H1 (cell line): ENCODE results near the gene ZACN. TPM values are rescaled to one million over a fixed set of nuclear protein-coding genes. Genes with fewer than 3 reads are reported as not detected.

Experiments
- CTCF ChIA-PET: fragments of 300-600 bp; sonication (Branson Sonifier 250); formaldehyde crosslinking; loops from one replicate; lab custom pipeline; 2021; ENCODE audit not compliant: partially characterized antibody; lab: Charles Lee
- POLR2A ChIA-PET: fragments of 300-600 bp; sonication (Branson Sonifier 250); formaldehyde crosslinking; loops from one replicate; lab custom pipeline; 2021; ENCODE audit warnings: inconsistent platforms; ENCODE audit not compliant: partially characterized antibody; lab: Charles Lee
- DNase-seq, 2 experiments: peaks; one replicate each; pipeline versions ENCODE4 v3.0.0 to v3.0.0-alpha.2; 2010 to 2022; ENCODE audit warnings: low spot score in 2 of 2, low read depth in 1 of 2, mixed read lengths in 1 of 2
- FAIRE-seq: peaks from 2 replicates; lab custom pipeline; 2011; peaks lifted over from hg19 to GRCh38; lab: Jason Lieb, UNC
- H2AFZ ChIP-seq: 2 replicates; pipeline ENCODE4 v1.8.1; 2012; ENCODE audit warnings: low read length, inconsistent platforms
- H2AK5ac ChIP-seq: 2 replicates; pipeline ENCODE4 v1.6.1; 2013; ENCODE audit warnings: low read depth, low read length
- H2BK120ac ChIP-seq: replicated peaks from 2 replicates; pipeline ENCODE3; 2013; ENCODE audit warnings: low read depth, low read length, inconsistent platforms
- H2BK12ac ChIP-seq: 2 replicates; pipeline ENCODE4 v1.6.1; 2013; ENCODE audit warnings: low read depth, low read length
- H2BK15ac ChIP-seq: 2 replicates; pipeline ENCODE4 v1.6.1; 2013; ENCODE audit warnings: low read length
- H2BK20ac ChIP-seq: 2 replicates; pipeline ENCODE4 v1.6.1; 2013; ENCODE audit warnings: low read length
- H2BK5ac ChIP-seq: 2 replicates; pipeline ENCODE4 v1.6.1; 2013; ENCODE audit warnings: low read depth, low read length
- H3K14ac ChIP-seq: 2 replicates; pipeline ENCODE4 v1.6.1; 2013; ENCODE audit warnings: inconsistent platforms; ENCODE audit not compliant: insufficient read length
- H3K18ac ChIP-seq: 2 replicates; pipeline ENCODE4 v1.6.1; 2013; ENCODE audit warnings: low read length; ENCODE audit errors: extremely low read depth
- H3K23ac ChIP-seq: 2 replicates; pipeline ENCODE4 v1.6.1; 2013; ENCODE audit warnings: inconsistent platforms; ENCODE audit not compliant: insufficient read length
- H3K23me2 ChIP-seq: 2 replicates; pipeline ENCODE4 v1.6.1; 2013; ENCODE audit warnings: low read depth, low read length
- H3K27ac ChIP-seq: 2 replicates; pipeline ENCODE4 v1.6.1; 2011; ENCODE audit warnings: low read depth, low read length, inconsistent platforms
- H3K27me3 ChIP-seq, 4 experiments: replicated peaks in 1 of 4; 1 replicate in 1 of 4; 2 replicates in 3 of 4; pipeline versions ENCODE4 v1.6.1 to v1.8.1; 2011 to 2013; ENCODE audit warnings: low read length in 3 of 4, mild to moderate bottlenecking in 3 of 4, inconsistent platforms in 2 of 4, mixed read lengths in 2 of 4, moderate library complexity in 1 of 4; ENCODE audit not compliant: control insufficient read depth in 3 of 4, insufficient read depth in 3 of 4; ENCODE audit errors: extremely low read depth in 1 of 4
- H3K36me3 ChIP-seq, 4 experiments: 2 replicates each; pipeline versions ENCODE4 v1.6.1 to v1.8.1; 2011 to 2013; ENCODE audit warnings: mild to moderate bottlenecking in 4 of 4, low read length in 3 of 4, moderate library complexity in 2 of 4, control low read depth in 1 of 4, inconsistent platforms in 1 of 4; ENCODE audit not compliant: insufficient read depth in 4 of 4, control insufficient read depth in 2 of 4
- H3K4ac ChIP-seq: replicated peaks from 2 replicates; pipeline ENCODE3; 2013; ENCODE audit warnings: low read length, low read depth, mixed read lengths, inconsistent platforms; ENCODE audit not compliant: insufficient read length
- H3K4me1 ChIP-seq, 4 experiments: replicated peaks in 1 of 4; 1 replicate in 1 of 4; 2 replicates in 3 of 4; pipeline versions ENCODE4 v1.6.1 to v1.8.1; 2011 to 2013; ENCODE audit warnings: low read length in 3 of 4, inconsistent platforms in 2 of 4, mixed read lengths in 1 of 4; ENCODE audit not compliant: insufficient read depth in 4 of 4, control insufficient read depth in 3 of 4
- H3K4me2 ChIP-seq, 2 experiments: 2 replicates each; pipeline versions ENCODE4 v1.6.1 to v1.8.1; 2011 to 2013; ENCODE audit warnings: low read depth in 2 of 2, low read length in 2 of 2, control low read depth in 1 of 2, inconsistent platforms in 1 of 2, mild to moderate bottlenecking in 1 of 2; ENCODE audit not compliant: insufficient read depth in 1 of 2
- H3K4me3 ChIP-seq, 4 experiments: fragments of 200-600, 300-600 bp in 1 of 4; sonication (generic), shearing (Covaris generic), sonication (Bioruptor Twin) in 1 of 4; 2 replicates each; pipeline versions ENCODE4 v1.5.1 to v1.8.1; 2011 to 2016; ENCODE audit warnings: low read length in 4 of 4, low read depth in 3 of 4, control low read depth in 2 of 4, inconsistent platforms in 2 of 4, mild to moderate bottlenecking in 2 of 4, mixed read lengths in 1 of 4, moderate library complexity in 1 of 4; ENCODE audit not compliant: insufficient read depth in 2 of 4; ENCODE audit errors: extremely low read depth in 1 of 4
- H3K56ac ChIP-seq: replicated peaks from 2 replicates; pipeline ENCODE3; 2013; ENCODE audit warnings: low read depth, mild to moderate bottlenecking, mixed read lengths, low read length, inconsistent platforms; ENCODE audit not compliant: insufficient read length
- H3K79me1 ChIP-seq: 2 replicates; pipeline ENCODE4 v1.6.1; 2013; ENCODE audit warnings: low read depth, low read length, control low read depth
- H3K79me2 ChIP-seq, 2 experiments: 2 replicates each; pipeline versions ENCODE4 v1.6.1 to v1.8.1; 2012 to 2013; ENCODE audit warnings: low read length in 2 of 2, mild to moderate bottlenecking in 2 of 2, inconsistent platforms in 1 of 2; ENCODE audit not compliant: insufficient read depth in 2 of 2, control insufficient read depth in 1 of 2
- H3K9ac ChIP-seq, 4 experiments: replicated peaks in 1 of 4; 1 replicate in 1 of 4; 2 replicates in 3 of 4; pipeline versions ENCODE4 v1.6.1 to v1.8.1; 2011 to 2013; ENCODE audit warnings: low read depth in 3 of 4, low read length in 3 of 4, control low read depth in 2 of 4, mild to moderate bottlenecking in 2 of 4, moderate library complexity in 2 of 4, inconsistent platforms in 1 of 4; ENCODE audit errors: extremely low read depth in 1 of 4
- H3K9me3 ChIP-seq, 2 experiments: 2 replicates each; pipeline versions ENCODE4 v1.6.1 to v1.8.1; 2012 to 2013; ENCODE audit warnings: mild to moderate bottlenecking in 2 of 2, moderate library complexity in 2 of 2, control low read depth in 1 of 2, inconsistent platforms in 1 of 2, low read depth in 1 of 2, low read length in 1 of 2, mixed read lengths in 1 of 2; ENCODE audit not compliant: insufficient read depth in 2 of 2
- H4K20me1 ChIP-seq, 2 experiments: replicated peaks in 1 of 2; 2 replicates each; pipeline versions ENCODE3 to v1.8.1; 2011 to 2013; ENCODE audit warnings: inconsistent platforms in 2 of 2, low read length in 2 of 2, mild to moderate bottlenecking in 1 of 2; ENCODE audit not compliant: insufficient read depth in 2 of 2, control insufficient read depth in 1 of 2
- H4K5ac ChIP-seq: 2 replicates; pipeline ENCODE4 v1.6.1; 2013; ENCODE audit warnings: low read length, low read depth, mixed read lengths, inconsistent platforms; ENCODE audit not compliant: insufficient read length
- H4K8ac ChIP-seq: 2 replicates; pipeline ENCODE4 v1.8.0; 2013; ENCODE audit warnings: mild to moderate bottlenecking, moderate library complexity, low read length, inconsistent platforms; ENCODE audit not compliant: insufficient read depth; ENCODE audit errors: extremely low read depth
- H4K91ac ChIP-seq: replicated peaks from 2 replicates; pipeline ENCODE3; 2013; ENCODE audit warnings: low read length, mixed read lengths, inconsistent platforms; ENCODE audit not compliant: insufficient read length
- EP300 ChIP-seq, 2 experiments: IDR thresholded peaks; 1 replicate in 1 of 2; 2 replicates in 1 of 2; pipeline ENCODE4 v1.6.1; 2011 to 2012; ENCODE audit warnings: low read depth in 2 of 2, low read length in 2 of 2, mild to moderate bottlenecking in 2 of 2, borderline replicate concordance in 1 of 2, inconsistent platforms in 1 of 2, moderate library complexity in 1 of 2
- GTF2F1 ChIP-seq: IDR thresholded peaks from 2 replicates; pipeline ENCODE4 v1.6.1; 2012; ENCODE audit warnings: low read depth, low read length, improper control_type of control experiment, borderline replicate concordance
- HDAC6 ChIP-seq: IDR thresholded peaks from one replicate; pipeline ENCODE4 v1.7.1; 2012; ENCODE audit warnings: low read depth, mild to moderate bottlenecking, inconsistent platforms, low read length, moderate library complexity
- RAD21 ChIP-seq, 2 experiments: IDR thresholded peaks in 1 of 2; conservative IDR thresholded peaks in 1 of 2; 2 replicates each; pipeline ENCODE4 v1.6.1; 2011; ENCODE audit warnings: low read depth in 2 of 2, low read length in 2 of 2, improper control_type of control experiment in 1 of 2, inconsistent platforms in 1 of 2, mild to moderate bottlenecking in 1 of 2, moderate library complexity in 1 of 2
- WGBS, 2 experiments: shearing (Covaris generic) in 1 of 2; methylation state at CpG; one replicate each; pipeline versions ENCODE4 v1.1.6 to v1.1.7; 2013 to 2015; ENCODE audit warnings: low lambda C conversion rate in 2 of 2, mixed read lengths in 2 of 2, inconsistent platforms in 1 of 2, low coverage in 1 of 2, missing lambda C conversion rate in 1 of 2; ENCODE audit not compliant: insufficient replicate concordance in 2 of 2, insufficient coverage in 1 of 2, insufficient read length in 1 of 2; ENCODE audit errors: extremely low coverage in 1 of 2, missing lambda C conversion rate in 1 of 2; 5-methylcytosine and 5-hydroxymethylcytosine counted together
- polyA plus RNA-seq, 7 experiments: library from polyadenylated mRNA; depleted of rRNA in 3 of 7; stranded (reverse) in 5 of 7; unstranded in 2 of 7; fragments of >200 nt in 5 of 7; fragments of 200-250 nt in 2 of 7; gene quantifications; 1 replicate in 5 of 7; 2 replicates in 1 of 7; 4 replicates in 1 of 7; pipeline versions ENCODE4 v1.2.1 to v1.2.3, GENCODE V29; 2011 to 2013; ENCODE audit warnings: missing spikeins in 2 of 7, mixed read lengths in 2 of 7
- total RNA-seq: library from RNA; stranded (reverse); fragmentation: NEBNext Ultra II Directional; extraction: Animal tissue kit (Norgen Biotek cat#: 25700); gene quantifications from 2 replicates; pipeline ENCODE4 v1.2.1, GENCODE V29; 2021

The ZACN gene
- total and polyA plus RNA-seq, 2 of the 8 experiments (the other 6 are each of a cell fraction or from before 2014, with no cell fraction given), result 0.26 TPM; not detected in 1

- no peaks in the 10 kb centered on the region for H3K79me1 ChIP-seq
- FAIRE-seq, result no peak
- H4K20me1 ChIP-seq, result peaks cover 3 to 4% of the 10 kb centered on the region in 2 experiments
- H3K4me3 ChIP-seq, result no peak overlapping the region
- no peak overlapping the region for H3K4me2 ChIP-seq
- no peak overlapping the region for H3K27ac ChIP-seq
- ChIA-PET POLR2A (interaction anchor here (1.2 to 3.9 kb wide), 3 partner anchors 10 to 68 kb away, joined by 4 to 19 read pairs (median 8); partner anchors contain the start of gene SRP68), CTCF (interaction anchor here (0.5 to 7.6 kb wide), 3 partner anchors 11 to 288 kb away, joined by 3 to 36 read pairs (median 4); no protein-coding TSS in a partner anchor)
- no peak overlapping the region for H4K8ac ChIP-seq
- WGBS, 2 experiments, result 91% methylated on average over 20 of the region's 20 CpGs; no CpG with 5 or more reads in 1 of the 2 experiments
- H2BK15ac ChIP-seq, result no peak overlapping the region
- H3K56ac ChIP-seq, result no peak overlapping the region
- peaks cover 14 to 26% (median 22%) of the 10 kb centered on the region in 4 experiments for H3K27me3 ChIP-seq
- H4K91ac ChIP-seq, result no peak overlapping the region
- H3K23me2 ChIP-seq, result peaks cover 6% of the 10 kb centered on the region; the same call in 1 of the 2 replicates
- H2BK5ac ChIP-seq, result no peak overlapping the region
- no peak overlapping the region for H3K23ac ChIP-seq
- no peak overlapping the region for H3K4ac ChIP-seq
- no peak for DNase-seq
- no peak overlapping the region for H3K9ac ChIP-seq
- no peak overlapping the region for H3K18ac ChIP-seq
- no peak overlapping the region for H2BK120ac ChIP-seq
- H2AFZ ChIP-seq, result no peak overlapping the region
- H2BK12ac ChIP-seq, result no peak overlapping the region
- H3K9me3 ChIP-seq, result no peaks in the 10 kb centered on the region
- no peak overlapping the region for H2AK5ac ChIP-seq
- H3K4me1 ChIP-seq, result peaks cover 0 to 26% (median 16%) of the 10 kb centered on the region in 4 experiments; a peak in 6 of 7 replicates
- H4K5ac ChIP-seq, result no peak overlapping the region
- H3K79me2 ChIP-seq, result no peaks in the 10 kb centered on the region
- no peak overlapping the region for H2BK20ac ChIP-seq
- H3K36me3 ChIP-seq, result peaks cover 14 to 38% (median 32%) of the 10 kb centered on the region in 4 experiments
- H3K14ac ChIP-seq, result no peak overlapping the region
- TF ChIP-seq EP300 (IDR thresholded peaks at IDR 0.05; ENCODE audit: borderline replicate concordance in 1 of 2, low read depth in 2 of 2, low read length in 2 of 2) (no peak), GTF2F1 (no peak), RAD21 (IDR thresholded peaks at IDR 0.05 in 1 of 2, conservative IDR thresholded peaks at IDR 0.05 in 1 of 2; ENCODE audit: low read depth in 2 of 2, low read length in 2 of 2) (no peak), HDAC6 (no peak)
These were observed 3.6 kb downstream of the ZACN start for GRCh38 chr17:76082326-76083251.
